ENCODE data around the gene FBN1. TPM values are rescaled to one million over a fixed set of nuclear protein-coding genes. Genes with fewer than 3 reads are reported as not detected.

FBN1 gene
- polyA plus RNA-seq, 6 donors from 2014 or later = 0.03 TPM; not detected in 5

Other genes starting within 250 kb of the FBN1 start
- 1 to 10 TPM; 2.6 to 9.3 (median 4.8) TPM for gene CEP152, start 165.4 kb upstream of the FBN1 start, polyA plus RNA-seq (ENCODE audit: low read depth in 6 of 6)
- gene EID1, start 232.4 kb upstream of the FBN1 start, polyA plus RNA-seq (ENCODE audit: low read depth in 6 of 6) = 100 to 1,000 TPM; 148 to 196 (median 188) TPM

Data from naive B cell (primary cell).